ENCODE measurements around the gene FRAS1.

FRAS1 gene

DNA sequence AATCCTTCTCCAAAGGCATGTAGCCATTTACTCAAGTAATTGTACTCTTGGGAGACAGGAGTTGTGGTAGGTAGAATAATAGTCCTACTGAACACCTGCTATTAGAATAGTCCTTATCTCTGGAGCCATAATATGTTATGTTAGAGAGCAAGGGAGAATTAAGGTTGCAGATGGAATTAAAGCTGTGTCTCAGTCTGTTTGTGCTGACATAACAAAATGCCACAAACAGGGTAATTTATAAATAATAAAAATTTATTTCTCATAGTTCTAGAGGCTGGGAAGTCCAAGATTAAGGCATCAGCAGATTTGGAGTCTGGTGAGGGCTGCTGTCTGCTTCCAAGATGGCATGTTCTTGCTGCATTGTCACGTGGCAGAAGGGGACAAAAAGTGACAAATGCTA lies 24.2 kb upstream of the FRAS1 start:
- TF ChIP-seq, protein P1, sequence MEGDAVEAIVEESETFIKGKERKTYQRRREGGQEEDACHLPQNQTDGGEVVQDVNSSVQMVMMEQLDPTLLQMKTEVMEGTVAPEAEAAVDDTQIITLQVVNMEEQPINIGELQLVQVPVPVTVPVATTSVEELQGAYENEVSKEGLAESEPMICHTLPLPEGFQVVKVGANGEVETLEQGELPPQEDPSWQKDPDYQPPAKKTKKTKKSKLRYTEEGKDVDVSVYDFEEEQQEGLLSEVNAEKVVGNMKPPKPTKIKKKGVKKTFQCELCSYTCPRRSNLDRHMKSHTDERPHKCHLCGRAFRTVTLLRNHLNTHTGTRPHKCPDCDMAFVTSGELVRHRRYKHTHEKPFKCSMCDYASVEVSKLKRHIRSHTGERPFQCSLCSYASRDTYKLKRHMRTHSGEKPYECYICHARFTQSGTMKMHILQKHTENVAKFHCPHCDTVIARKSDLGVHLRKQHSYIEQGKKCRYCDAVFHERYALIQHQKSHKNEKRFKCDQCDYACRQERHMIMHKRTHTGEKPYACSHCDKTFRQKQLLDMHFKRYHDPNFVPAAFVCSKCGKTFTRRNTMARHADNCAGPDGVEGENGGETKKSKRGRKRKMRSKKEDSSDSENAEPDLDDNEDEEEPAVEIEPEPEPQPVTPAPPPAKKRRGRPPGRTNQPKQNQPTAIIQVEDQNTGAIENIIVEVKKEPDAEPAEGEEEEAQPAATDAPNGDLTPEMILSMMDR (IDR thresholded peaks at IDR 0.05; ENCODE audit: low read depth, low read length) = no peak
- Histone ChIP-seq H3K4me1 (peaks cover 10% of the 10 kb centered on the region), H3K4me3 (ENCODE audit: low read depth, low read length) (no peak overlapping the region), H3K27me3 (no peaks in the 10 kb centered on the region), H3K9me3 (no peaks in the 10 kb centered on the region), H3K36me3 (no peaks in the 10 kb centered on the region)
- DNase-seq = no peak

DNA sequence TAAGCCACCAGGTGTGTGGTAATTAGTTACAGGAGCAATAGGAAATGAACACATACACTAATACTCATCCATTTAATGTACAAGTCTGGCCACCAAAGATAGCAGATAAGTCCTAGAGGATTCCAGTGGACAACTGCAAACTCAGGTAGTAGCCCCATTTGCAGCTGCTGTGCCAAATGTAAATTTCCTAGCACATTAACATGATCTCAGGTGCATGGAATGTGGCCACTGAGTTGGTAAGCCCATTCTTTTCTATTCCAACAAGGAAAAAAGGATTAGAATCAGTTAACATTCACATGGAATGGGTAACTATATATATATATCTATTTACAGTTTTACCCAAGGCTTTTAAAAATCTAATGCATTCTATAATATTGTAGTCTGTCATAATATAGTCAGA lies 23.3 kb upstream of the FRAS1 start:
- no peak overlapping the region for H3K4me3 ChIP-seq (ENCODE audit: low read depth, low read length)
- no peaks in the 10 kb centered on the region for H3K9me3 ChIP-seq
- peaks cover 10% of the 10 kb centered on the region for H3K4me1 ChIP-seq
- no peak for DNase-seq
- H3K36me3 ChIP-seq = no peaks in the 10 kb centered on the region
- TF ChIP-seq, protein P1 (IDR thresholded peaks at IDR 0.05; ENCODE audit: low read depth, low read length) = no peak
- no peaks in the 10 kb centered on the region for H3K27me3 ChIP-seq

DNA sequence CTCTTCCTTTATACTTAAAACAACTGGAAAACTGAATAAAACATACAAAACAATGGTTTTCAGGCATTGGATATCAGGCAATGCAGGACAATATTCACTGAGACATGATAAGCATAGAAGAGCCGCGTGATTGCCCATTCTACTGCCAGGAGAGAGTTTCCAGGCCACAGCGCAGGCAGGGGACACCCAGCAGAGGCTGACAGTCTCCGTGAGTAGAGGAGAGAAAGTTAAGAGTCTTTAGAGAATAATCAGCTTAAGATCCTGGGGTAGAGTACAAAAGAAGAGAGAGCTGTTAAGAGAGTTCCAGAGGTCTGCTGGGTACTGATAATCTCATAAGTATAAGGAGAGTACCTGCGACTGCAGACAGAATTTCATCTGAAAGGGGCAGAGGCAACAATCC lies 18.4 kb upstream of the FRAS1 start:
- Histone ChIP-seq H3K27me3 (no peaks in the 10 kb centered on the region), H3K4me1 (0 out of 2 replicates have a peak, but pooled peaks cover 3% of the 10 kb centered on the region), H3K4me3 (ENCODE audit: low read depth, low read length) (no peak overlapping the region), H3K9me3 (no peaks in the 10 kb centered on the region), H3K36me3 (no peaks in the 10 kb centered on the region)
- no peak for DNase-seq
- TF ChIP-seq, protein P1 (IDR thresholded peaks at IDR 0.05; ENCODE audit: low read depth, low read length) = no peak

DNA sequence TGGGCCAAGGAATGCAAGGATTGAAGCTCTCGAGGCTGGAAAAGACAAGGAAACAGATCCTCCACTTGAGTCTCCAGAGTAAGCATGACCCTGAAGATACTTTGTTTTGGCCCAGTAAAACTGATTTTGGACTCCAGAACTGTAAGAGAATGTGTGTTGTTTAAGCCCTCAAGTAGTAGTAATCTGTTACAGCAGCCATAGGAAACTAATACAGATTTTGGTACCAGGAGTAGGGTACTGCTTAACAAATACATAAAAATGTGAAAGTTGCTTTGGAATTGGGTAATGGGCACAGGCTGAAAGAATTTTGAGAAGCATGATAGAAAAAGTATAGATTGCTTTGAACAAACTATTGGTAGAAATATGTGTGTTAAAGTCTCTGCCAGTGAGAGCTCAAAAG lies 17.4 kb upstream of the FRAS1 start:
- DNase-seq = no peak

DNA sequence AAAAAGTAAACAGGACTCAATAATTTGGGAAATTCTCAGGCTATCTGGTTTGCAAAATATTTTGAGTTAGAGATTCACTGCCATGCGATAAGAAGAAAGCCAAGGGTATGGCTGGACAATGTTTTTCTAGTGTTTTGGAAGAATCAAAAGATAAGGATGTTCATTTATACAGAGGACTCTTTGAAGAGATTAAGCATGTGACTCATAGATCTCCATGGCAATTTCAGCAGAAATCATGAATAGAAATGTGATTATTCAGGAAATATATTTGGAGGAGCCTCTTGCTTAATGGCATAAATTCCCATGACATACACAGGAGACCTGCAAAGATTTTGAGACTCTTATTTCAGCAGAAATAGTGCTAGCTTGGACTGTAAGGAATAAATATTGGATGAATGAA lies 16.7 kb upstream of the FRAS1 start:
- Histone ChIP-seq H3K36me3 (no peaks in the 10 kb centered on the region), H3K4me3 (ENCODE audit: low read depth, low read length) (no peak overlapping the region), H3K27me3 (no peaks in the 10 kb centered on the region), H3K9me3 (no peaks in the 10 kb centered on the region), H3K4me1 (0 out of 2 replicates have a peak, but pooled peaks cover 3% of the 10 kb centered on the region)
- no peak for DNase-seq
- TF ChIP-seq, protein P1 (IDR thresholded peaks at IDR 0.05; ENCODE audit: low read depth, low read length) = no peak

More for the DNA sequence above, 17.4 kb upstream of the FRAS1 start:
- TF ChIP-seq, protein P1 (IDR thresholded peaks at IDR 0.05; ENCODE audit: low read depth, low read length) = no peak
- Histone ChIP-seq H3K36me3 (no peaks in the 10 kb centered on the region), H3K4me3 (ENCODE audit: low read depth, low read length) (no peak overlapping the region), H3K27me3 (no peaks in the 10 kb centered on the region), H3K9me3 (no peaks in the 10 kb centered on the region), H3K4me1 (0 out of 2 replicates have a peak, but pooled peaks cover 3% of the 10 kb centered on the region)

DNA sequence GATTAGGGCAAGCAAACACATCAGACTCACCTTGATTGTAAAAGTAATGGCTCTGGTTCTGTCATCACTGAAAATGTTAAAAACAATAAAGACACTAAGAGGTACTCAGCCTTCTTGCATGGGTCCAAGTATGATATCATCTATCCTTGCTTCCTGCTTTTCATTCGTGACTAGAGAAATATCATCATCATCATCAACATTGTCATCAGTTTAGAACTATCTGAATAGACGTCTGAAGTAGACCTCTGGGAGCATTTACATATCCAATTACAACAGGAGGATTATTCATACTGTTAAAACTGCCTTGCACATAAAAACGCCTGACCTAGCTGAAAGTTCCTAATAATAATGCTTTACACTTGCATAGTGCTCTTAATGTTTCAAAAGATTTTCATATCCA lies 9.8 kb upstream of the FRAS1 start:
- DNase-seq = no peak
- H3K4me3 ChIP-seq (ENCODE audit: low read depth, low read length) = no peak overlapping the region

More for the DNA sequence above, 9.8 kb upstream of the FRAS1 start:
- Histone ChIP-seq H3K36me3 (no peaks in the 10 kb centered on the region), H3K27me3 (no peaks in the 10 kb centered on the region), H3K9me3 (no peaks in the 10 kb centered on the region), H3K4me1 (no peaks in the 10 kb centered on the region)
- TF ChIP-seq, protein P1 (IDR thresholded peaks at IDR 0.05; ENCODE audit: low read depth, low read length) = no peak

Data from BE2C (cell line).